Activated CD4-positive, CD25-positive, alpha-beta regulatory T cell treated with anti-CD3 and anti-CD28 coated beads, Interleukin-2, amount 50 U/mL, for 16 hours (primary cell): ENCODE measurements around the gene TMEM171.

Experiments
- DNase-seq: peaks from one replicate; pipeline ENCODE4 v3.0.0-alpha.2; 2020; ENCODE audit warnings: low read depth, low spot score

Gene TMEM171

GRCh38 chr5:73119451-73120157 is 771 bp upstream of the TMEM171 start:
- DNase-seq = no peak

GRCh38 chr5:73121119-73121463 is 716 bp downstream of the TMEM171 start:
- no peak for DNase-seq

- DNase-seq = no peak
Observed at GRCh38 chr5:73122875-73123810, 2.8 kb downstream of the TMEM171 start.

GRCh38 chr5:73125289-73125688 is 4.9 kb downstream of the TMEM171 start:
- no peak for DNase-seq

- no peak for DNase-seq
Observed at GRCh38 chr5:73126381-73126780, 6.0 kb downstream of the TMEM171 start.

- no peak for DNase-seq
Observed at GRCh38 chr5:73126957-73127356, 6.6 kb downstream of the TMEM171 start.

GRCh38 chr5:73129143-73129542 is 8.8 kb downstream of the TMEM171 start:
- DNase-seq = no peak

GRCh38 chr5:73130811-73131210 is 10.4 kb downstream of the TMEM171 start:
- DNase-seq = no peak

- DNase-seq = no peak
Observed at GRCh38 chr5:73131711-73132425, 11.5 kb downstream of the TMEM171 start.

- DNase-seq = no peak
Observed at GRCh38 chr5:73132759-73133158, 12.4 kb downstream of the TMEM171 start.

- DNase-seq = no peak
Observed at GRCh38 chr5:73135021-73135420, 14.6 kb downstream of the TMEM171 start.

GRCh38 chr5:73135429-73136054 is 15.2 kb downstream of the TMEM171 start:
- DNase-seq = no peak

- no peak for DNase-seq
Observed at GRCh38 chr5:73136055-73136562, 15.7 kb downstream of the TMEM171 start.

GRCh38 chr5:73137563-73138530 is 17.5 kb downstream of the TMEM171 start:
- no peak for DNase-seq

GRCh38 chr5:73139485-73139884 is 19.1 kb downstream of the TMEM171 start:
- DNase-seq = no peak

GRCh38 chr5:73140801-73141200 is 20.4 kb downstream of the TMEM171 start:
- DNase-seq = no peak

GRCh38 chr5:73142035-73142434 is 21.7 kb downstream of the TMEM171 start:
- no peak for DNase-seq

GRCh38 chr5:73143716-73144115 is 23.3 kb downstream of the TMEM171 start:
- no peak for DNase-seq

- DNase-seq = no peak
Observed at GRCh38 chr5:73149540-73149939, 29.2 kb downstream of the TMEM171 start.

- DNase-seq = no peak
Observed at GRCh38 chr5:73150876-73151275, 30.5 kb downstream of the TMEM171 start.
